GM15510 (cell line): ENCODE results near the gene SMARCD2.

ENCODE experiments used
- POLR2A ChIP-seq: IDR thresholded peaks from 3 replicates; pipeline ENCODE4 v1.6.1; 2011; ENCODE audit warnings: borderline replicate concordance; ENCODE audit not compliant: insufficient read length; ENCODE audit errors: extremely low read depth

SMARCD2 gene

GRCh38 chr17:63830904-63831491, 11.5 kb downstream of the SMARCD2 start:
- no peak for TF ChIP-seq POLR2A

GRCh38 chr17:63830278-63830677, 12.2 kb downstream of the SMARCD2 start:
- TF ChIP-seq POLR2A, result peak; percentile 5

GRCh38 chr17:63828936-63829335, 13.5 kb downstream of the SMARCD2 start:
- TF ChIP-seq POLR2A, result no peak

DNA sequence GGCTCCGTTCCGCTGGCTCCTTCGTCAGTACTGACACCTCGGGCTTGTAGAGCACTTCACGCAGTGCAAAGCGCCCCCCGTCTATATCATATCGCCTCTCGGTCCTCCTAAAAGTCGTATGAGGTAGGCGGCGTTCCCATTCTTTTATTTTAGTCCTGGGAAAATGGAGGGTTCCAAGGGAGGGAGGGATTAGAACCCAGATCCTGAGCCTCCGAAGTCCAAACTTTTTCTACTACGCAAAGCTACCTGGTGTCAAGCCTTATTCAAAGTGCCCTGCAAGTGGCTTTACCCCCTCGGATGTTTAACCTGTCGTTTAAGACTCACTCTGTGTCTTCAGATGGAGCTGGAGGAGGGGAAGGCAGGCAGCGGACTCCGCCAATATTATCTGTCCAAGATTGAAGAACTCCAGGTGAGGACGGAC, 14.7 kb downstream of the SMARCD2 start:
- TF ChIP-seq POLR2A, result no peak

GRCh38 chr17:63827002-63827800, 15.3 kb downstream of the SMARCD2 start, which contains the start of the genes FTSJ3 and PSMC5:
TSS of gene FTSJ3 (minus strand) at chr17:63827663. CDS start at chr17:63826902, 761 bp downstream.
TSS of gene PSMC5 (plus strand) at chr17:63827431. CDS start at chr17:63827491, 60 bp downstream.
- peak; percentile 86 for TF ChIP-seq POLR2A

- TF ChIP-seq POLR2A, result no peak
Observed at GRCh38 chr17:63826468-63827001, 15.9 kb downstream of the SMARCD2 start.

DNA sequence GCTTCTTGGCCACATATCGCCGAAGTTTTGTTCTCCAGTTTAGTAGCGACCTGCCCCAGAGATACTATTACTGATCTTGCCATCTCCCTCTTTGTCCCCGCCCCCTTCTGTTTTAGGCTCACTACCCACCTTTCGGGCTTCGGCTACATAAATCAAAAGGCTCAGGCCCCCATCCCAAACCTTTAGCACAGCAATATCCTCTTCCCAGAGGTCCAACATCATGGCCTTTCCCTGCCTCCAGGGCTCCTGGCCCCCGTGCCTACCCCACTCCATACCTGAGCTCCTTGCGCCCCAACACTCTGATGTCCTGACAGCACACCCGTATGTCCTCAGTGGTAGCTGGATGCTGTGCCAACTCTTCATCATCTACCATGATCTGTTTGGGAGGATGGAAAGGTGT, 18.1 kb downstream of the SMARCD2 start:
- TF ChIP-seq POLR2A, result no peak

DNA sequence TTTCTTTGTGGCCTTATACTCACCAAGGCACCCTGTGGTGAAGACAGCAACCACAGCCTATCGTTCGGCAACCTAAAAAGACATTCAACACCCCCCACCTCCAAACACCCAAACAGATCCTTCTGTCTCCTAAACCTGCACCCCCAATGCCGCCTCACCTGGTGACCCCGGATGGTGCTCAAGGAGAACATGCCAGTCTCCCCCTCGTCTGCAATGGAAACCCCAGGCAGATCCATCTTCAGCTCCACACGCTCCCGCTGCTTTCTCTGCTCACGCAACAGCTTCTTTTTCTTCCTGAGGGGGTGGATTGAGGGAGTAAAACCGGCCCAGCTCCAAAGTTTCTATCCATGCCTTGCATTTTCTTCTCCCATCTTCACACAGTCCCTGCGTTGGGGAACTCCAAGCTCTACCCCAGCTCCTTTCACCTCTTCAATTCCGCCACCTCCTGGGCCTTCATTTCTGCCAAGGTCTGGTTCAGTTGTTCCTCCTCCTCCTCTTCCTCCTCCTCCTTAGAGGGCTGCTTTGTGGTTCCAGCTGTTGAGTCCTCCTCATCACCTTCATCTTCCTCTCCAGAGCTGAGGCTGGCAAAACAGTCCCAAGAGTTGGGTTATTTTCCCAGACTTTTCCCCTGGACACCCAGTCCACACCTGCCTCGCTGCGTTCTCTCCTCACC, 18.7 kb downstream of the SMARCD2 start:
- TF ChIP-seq POLR2A, result no peak

DNA sequence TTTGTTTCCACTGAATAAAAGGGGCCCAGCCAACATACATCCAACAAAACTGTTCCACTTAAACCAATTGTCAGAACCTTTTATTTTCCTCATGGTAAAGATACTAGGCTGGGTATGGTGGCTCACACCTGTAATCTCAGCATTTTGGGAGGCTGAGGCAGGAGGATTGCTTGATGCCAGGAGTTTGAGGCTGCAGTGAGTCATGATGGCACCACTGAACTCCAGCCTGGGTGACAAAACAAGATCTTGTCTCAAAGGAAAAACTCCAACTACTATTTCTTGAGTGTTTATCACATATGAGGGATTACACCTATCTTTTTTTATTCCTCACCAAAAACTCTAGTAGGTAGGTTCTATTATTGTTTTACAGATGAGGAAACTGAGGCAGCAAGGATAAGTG, 19.9 kb downstream of the SMARCD2 start:
- no peak for TF ChIP-seq POLR2A

- no peak for TF ChIP-seq POLR2A
Observed at GRCh38 chr17:63821804-63822203, 20.7 kb downstream of the SMARCD2 start.

- no peak for TF ChIP-seq POLR2A
Observed at GRCh38 chr17:63820963-63821561, 21.4 kb downstream of the SMARCD2 start.

GRCh38 chr17:63819585-63820537, 22.6 kb downstream of the SMARCD2 start:
- no peak for TF ChIP-seq POLR2A

- TF ChIP-seq POLR2A, result no peak
Observed at GRCh38 chr17:63819131-63819530, 23.4 kb downstream of the SMARCD2 start.
